HG03066 (cell line): ENCODE measurements around the gene DHH.

ENCODE experiments used
- ATAC-seq: cut with Tn5 transposase; IDR thresholded peaks from one replicate; pipeline ENCODE4 v1.9.1; 2021; ENCODE audit warnings: low read depth; ENCODE audit not compliant: unreplicated experiment

Gene DHH

GRCh38 chr12:49109641-49110463 lies 15.3 kb upstream of the DHH start:
- ATAC-seq: no peak

- ATAC-seq: no peak
Measured at GRCh38 chr12:49108958-49109404, 14.4 kb upstream of the DHH start.

- no peak for ATAC-seq
Measured at GRCh38 chr12:49105504-49106084, 11.0 kb upstream of the DHH start.

- ATAC-seq: no peak
Measured at GRCh38 chr12:49104822-49105221, 10.2 kb upstream of the DHH start.

- no peak for ATAC-seq
Measured at GRCh38 chr12:49100380-49100779, 5.8 kb upstream of the DHH start.

- ATAC-seq: no peak
Measured at GRCh38 chr12:49098703-49099102, 4.1 kb upstream of the DHH start.

GRCh38 chr12:49098035-49098451 lies 3.4 kb upstream of the DHH start:
- ATAC-seq: no peak

GRCh38 chr12:49097381-49097780 lies 2.8 kb upstream of the DHH start:
- ATAC-seq: no peak

GRCh38 chr12:49094975-49095365 lies 369 bp upstream of the DHH start:
- ATAC-seq: no peak

GRCh38 chr12:49093792-49094159 lies 825 bp downstream of the DHH start:
- ATAC-seq: no peak

- ATAC-seq: no peak
Measured at GRCh38 chr12:49092816-49093406, 1.7 kb downstream of the DHH start.

GRCh38 chr12:49092086-49092815 lies 2.4 kb downstream of the DHH start:
- no peak for ATAC-seq

- ATAC-seq: no peak
Measured at GRCh38 chr12:49091836-49092085, 2.8 kb downstream of the DHH start.

- no peak for ATAC-seq
Measured at GRCh38 chr12:49091056-49091835, 3.4 kb downstream of the DHH start.

GRCh38 chr12:49089821-49090773 lies 4.5 kb downstream of the DHH start:
- ATAC-seq: no peak

GRCh38 chr12:49088932-49089330 lies 5.7 kb downstream of the DHH start:
- no peak for ATAC-seq

- peak; percentile 90 for ATAC-seq
Measured at GRCh38 chr12:49088150-49088931, 6.3 kb downstream of the DHH start.

GRCh38 chr12:49086116-49086515 lies 8.5 kb downstream of the DHH start:
- no peak for ATAC-seq

- ATAC-seq: no peak
Measured at GRCh38 chr12:49084438-49084837, 10.2 kb downstream of the DHH start.
